Hepatocyte (in vitro differentiated cells): Measurements from ENCODE around the gene ZBED3. TPM values are rescaled to one million over a fixed set of nuclear protein-coding genes. Genes with fewer than 3 reads are reported as not detected.

Source experiments
- DNase-seq: peaks from one replicate; pipeline ENCODE4 v3.0.0-alpha.2; 2016; ENCODE audit warnings: low spot score
- H2AFZ ChIP-seq: fragments of 200-600 bp; sonication (generic); 2 replicates; pipeline ENCODE4 v1.6.0; 2016; ENCODE audit warnings: antibody characterized with exemption, mild to moderate bottlenecking
- H3K27ac ChIP-seq: fragments of 200-600 bp; sonication (generic); 2 replicates; pipeline ENCODE4 v1.5.1; 2016; ENCODE audit warnings: mild to moderate bottlenecking
- H3K27me3 ChIP-seq: fragments of 200-600 bp; sonication (generic); 2 replicates; pipeline ENCODE4 v1.6.1; 2016
- H3K36me3 ChIP-seq: fragments of 200-600 bp; sonication (generic); replicated peaks from 2 replicates; pipeline ENCODE4 v1.5.1; 2016; ENCODE audit warnings: low read depth; ENCODE audit not compliant: insufficient read depth
- H3K4me1 ChIP-seq: fragments of 200-600 bp; sonication (generic); 2 replicates; pipeline ENCODE4 v1.5.1; 2016; ENCODE audit warnings: mild to moderate bottlenecking, moderate library complexity; ENCODE audit not compliant: insufficient read depth
- H3K4me2 ChIP-seq: fragments of 200-600 bp; sonication (generic); 2 replicates; pipeline ENCODE4 v1.6.0; 2016
- H3K4me3 ChIP-seq: fragments of 200-600 bp; sonication (generic); 2 replicates; pipeline ENCODE4 v1.5.1; 2016; ENCODE audit warnings: mild to moderate bottlenecking
- H3K79me2 ChIP-seq: fragments of 200-600 bp; sonication (generic); 2 replicates; pipeline ENCODE4 v1.6.0; 2017; ENCODE audit warnings: mild to moderate bottlenecking
- H3K9me2 ChIP-seq: fragments of 200-600 bp; sonication (generic); replicated peaks from 2 replicates; pipeline ENCODE4 v1.6.0; 2017; ENCODE audit warnings: mild to moderate bottlenecking; ENCODE audit not compliant: insufficient read depth
- H3K9me3 ChIP-seq: fragments of 200-600 bp; sonication (generic); 2 replicates; pipeline ENCODE4 v1.5.1; 2016; ENCODE audit warnings: low read depth, mild to moderate bottlenecking
- H4K20me1 ChIP-seq: fragments of 200-600 bp; sonication (generic); 2 replicates; pipeline ENCODE4 v1.6.0; 2016; ENCODE audit warnings: mild to moderate bottlenecking; ENCODE audit not compliant: insufficient read depth, poor library complexity, severe bottlenecking
- EZH2 ChIP-seq: fragments of 200-600 bp; sonication (generic); IDR thresholded peaks from 2 replicates; pipeline ENCODE4 v1.6.1; 2016; ENCODE audit warnings: antibody characterized with exemption, mild to moderate bottlenecking, borderline replicate concordance
- EZH2phosphoT487 ChIP-seq: fragments of 200-600 bp; sonication (generic); IDR thresholded peaks from one replicate; pipeline ENCODE4 v1.6.1; 2018; ENCODE audit warnings: antibody characterized with exemption, mild to moderate bottlenecking, low read depth, moderate library complexity; ENCODE audit not compliant: unreplicated experiment, severe bottlenecking
- WGBS: methylation state at CpG from one replicate; pipeline ENCODE4 v1.1.6; 2016; ENCODE audit warnings: low lambda C conversion rate; ENCODE audit errors: missing lambda C conversion rate; 5-methylcytosine and 5-hydroxymethylcytosine counted together
- polyA plus RNA-seq: library from polyadenylated mRNA; unstranded; fragments of >200 nt; fragmentation: Nextera tagmentation; extraction: Ambion mirVana; gene quantifications from 2 replicates; pipeline ENCODE4 v1.2.1, GENCODE V29; 2016
- total RNA-seq: library from RNA; depleted of rRNA; stranded (reverse); fragments of >200 nt; gene quantifications from 2 replicates; pipeline ENCODE4 v1.2.3, GENCODE V29; 2014
- TF ChIP-seq, protein P1 (sequence below): fragments of 200-600 bp; sonication (generic); IDR thresholded peaks from 2 replicates; pipeline ENCODE4 v1.5.1; 2016; ENCODE audit warnings: antibody characterized with exemption, mild to moderate bottlenecking; ENCODE audit not compliant: poor library complexity

The ZBED3 gene
- total and polyA plus RNA-seq, 2 experiments from 2014 or later: 6.0 to 29.8 TPM

DNA sequence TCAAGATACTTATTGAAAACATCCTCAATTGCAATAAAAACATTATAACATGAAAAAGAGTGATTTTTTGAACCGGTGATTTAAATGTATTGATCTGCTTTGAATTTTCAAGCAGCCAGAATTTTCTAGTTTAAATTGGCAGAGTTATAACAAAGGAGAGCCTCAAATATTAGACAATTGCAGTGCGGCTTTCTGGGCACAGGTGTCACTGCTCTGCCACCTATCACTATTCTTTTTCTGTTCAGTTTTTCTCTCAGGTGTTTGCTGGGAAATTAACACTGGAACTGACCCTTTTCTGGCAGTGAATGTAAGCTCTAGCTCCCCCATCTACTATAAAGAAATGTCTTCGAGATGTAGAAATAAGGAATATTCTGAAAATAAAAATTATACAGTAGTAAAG lies 23.0 kb downstream of the ZBED3 start:
- Histone ChIP-seq H4K20me1 (no peaks in the 10 kb centered on the region), H3K4me3 (no peak overlapping the region), H3K79me2 (no peaks in the 10 kb centered on the region), H3K27ac (no peak overlapping the region), H3K9me2 (no peaks in the 10 kb centered on the region), H3K4me1 (peaks cover 9% of the 10 kb centered on the region), H3K36me3 (peaks cover 9% of the 10 kb centered on the region), H2AFZ (no peak overlapping the region), H3K9me3 (peaks cover 6% of the 10 kb centered on the region), H3K4me2 (no peak overlapping the region), H3K27me3 (no peaks in the 10 kb centered on the region)
- TF ChIP-seq, protein P1, sequence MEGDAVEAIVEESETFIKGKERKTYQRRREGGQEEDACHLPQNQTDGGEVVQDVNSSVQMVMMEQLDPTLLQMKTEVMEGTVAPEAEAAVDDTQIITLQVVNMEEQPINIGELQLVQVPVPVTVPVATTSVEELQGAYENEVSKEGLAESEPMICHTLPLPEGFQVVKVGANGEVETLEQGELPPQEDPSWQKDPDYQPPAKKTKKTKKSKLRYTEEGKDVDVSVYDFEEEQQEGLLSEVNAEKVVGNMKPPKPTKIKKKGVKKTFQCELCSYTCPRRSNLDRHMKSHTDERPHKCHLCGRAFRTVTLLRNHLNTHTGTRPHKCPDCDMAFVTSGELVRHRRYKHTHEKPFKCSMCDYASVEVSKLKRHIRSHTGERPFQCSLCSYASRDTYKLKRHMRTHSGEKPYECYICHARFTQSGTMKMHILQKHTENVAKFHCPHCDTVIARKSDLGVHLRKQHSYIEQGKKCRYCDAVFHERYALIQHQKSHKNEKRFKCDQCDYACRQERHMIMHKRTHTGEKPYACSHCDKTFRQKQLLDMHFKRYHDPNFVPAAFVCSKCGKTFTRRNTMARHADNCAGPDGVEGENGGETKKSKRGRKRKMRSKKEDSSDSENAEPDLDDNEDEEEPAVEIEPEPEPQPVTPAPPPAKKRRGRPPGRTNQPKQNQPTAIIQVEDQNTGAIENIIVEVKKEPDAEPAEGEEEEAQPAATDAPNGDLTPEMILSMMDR: no peak
- TF ChIP-seq EZH2phosphoT487 (no peak), EZH2 (no peak)
- no peak for DNase-seq
- 87% methylated on average over 3 of the region's 3 CpGs for WGBS

DNA sequence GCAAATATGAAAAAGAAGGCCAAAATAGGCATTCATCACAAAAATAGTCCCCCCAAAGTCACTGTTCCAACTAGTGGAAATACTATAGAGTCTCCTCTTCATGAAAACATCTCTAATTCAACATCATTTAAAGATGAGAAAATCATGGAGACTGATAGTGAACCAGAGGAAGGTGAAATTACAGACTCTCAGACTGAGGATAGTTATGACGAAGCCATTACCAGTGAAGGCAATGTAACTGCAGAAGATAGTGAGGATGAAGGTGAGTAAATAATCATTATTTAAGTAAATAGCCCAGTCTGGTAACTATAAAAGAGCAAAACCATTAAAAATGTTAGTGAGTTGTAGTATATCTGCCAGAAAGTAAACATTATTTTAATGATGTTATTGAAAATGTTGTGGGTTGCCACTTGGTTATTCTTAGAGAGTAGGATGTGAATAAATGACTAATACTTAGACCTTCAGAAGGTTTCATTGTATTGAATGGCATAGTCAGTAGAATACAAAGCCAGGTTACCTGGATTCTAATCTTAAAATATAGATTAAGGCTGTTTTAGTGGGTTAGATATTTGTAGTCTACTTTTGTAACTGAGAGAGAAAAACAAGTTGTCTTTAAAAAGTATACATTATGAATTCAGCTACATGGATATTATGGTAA lies 40.5 kb downstream of the ZBED3 start:
- no peak overlapping the region for H3K27ac ChIP-seq
- no peak for DNase-seq
- no peak overlapping the region for H3K4me3 ChIP-seq
- H3K36me3 ChIP-seq: peaks cover 7% of the 10 kb centered on the region
- no peaks in the 10 kb centered on the region for H3K27me3 ChIP-seq
- no peaks in the 10 kb centered on the region for H4K20me1 ChIP-seq
- H3K9me3 ChIP-seq: no peaks in the 10 kb centered on the region
- WGBS: 100% methylated on average over 1 of the region's 1 CpG
- H3K4me2 ChIP-seq: no peak overlapping the region
- H2AFZ ChIP-seq: no peak overlapping the region
- no peaks in the 10 kb centered on the region for H3K79me2 ChIP-seq
- no peaks in the 10 kb centered on the region for H3K9me2 ChIP-seq
- H3K4me1 ChIP-seq: no peaks in the 10 kb centered on the region
- TF ChIP-seq, protein P1: no peak
- TF ChIP-seq EZH2phosphoT487 (no peak), EZH2 (no peak)

DNA sequence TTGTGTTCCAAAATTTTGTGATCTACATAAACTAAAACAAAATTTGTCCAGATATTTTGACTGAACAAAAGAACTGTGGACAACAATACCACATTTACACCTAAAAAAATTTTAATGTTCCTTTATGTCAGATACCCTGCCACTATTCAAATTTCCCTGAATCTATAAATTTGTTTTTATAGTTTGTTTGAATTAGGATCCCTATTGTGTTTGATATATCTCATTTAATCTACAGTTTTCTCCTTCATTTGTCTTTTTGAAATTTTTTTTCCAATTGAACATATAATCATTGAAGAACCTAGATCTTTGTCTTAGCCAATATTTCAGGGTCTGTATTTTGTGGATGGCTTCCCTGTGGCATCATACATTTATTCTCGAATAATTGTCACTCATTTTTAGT lies 51.1 kb downstream of the ZBED3 start:
- TF ChIP-seq EZH2phosphoT487 (no peak), EZH2 (no peak)
- TF ChIP-seq, protein P1: no peak
- Histone ChIP-seq H3K9me3 (no peaks in the 10 kb centered on the region), H3K4me2 (no peak overlapping the region), H3K9me2 (no peaks in the 10 kb centered on the region), H3K27ac (no peak overlapping the region), H3K27me3 (no peaks in the 10 kb centered on the region), H3K36me3 (no peaks in the 10 kb centered on the region), H2AFZ (no peak overlapping the region), H3K79me2 (peaks cover 30% of the 10 kb centered on the region), H3K4me1 (peaks cover 11% of the 10 kb centered on the region), H4K20me1 (no peaks in the 10 kb centered on the region), H3K4me3 (no peak overlapping the region)
- WGBS: 96% methylated on average over 1 of the region's 1 CpG
- DNase-seq: no peak
